Activated T-cell treated with anti-CD3 and anti-CD28 coated beads for 4 hours (primary cell): ENCODE results near the gene SPRY2.

Experiments
- DNase-seq: peaks from one replicate; pipeline ENCODE4 v3.0.0-alpha.2; 2020

SPRY2 gene

DNA sequence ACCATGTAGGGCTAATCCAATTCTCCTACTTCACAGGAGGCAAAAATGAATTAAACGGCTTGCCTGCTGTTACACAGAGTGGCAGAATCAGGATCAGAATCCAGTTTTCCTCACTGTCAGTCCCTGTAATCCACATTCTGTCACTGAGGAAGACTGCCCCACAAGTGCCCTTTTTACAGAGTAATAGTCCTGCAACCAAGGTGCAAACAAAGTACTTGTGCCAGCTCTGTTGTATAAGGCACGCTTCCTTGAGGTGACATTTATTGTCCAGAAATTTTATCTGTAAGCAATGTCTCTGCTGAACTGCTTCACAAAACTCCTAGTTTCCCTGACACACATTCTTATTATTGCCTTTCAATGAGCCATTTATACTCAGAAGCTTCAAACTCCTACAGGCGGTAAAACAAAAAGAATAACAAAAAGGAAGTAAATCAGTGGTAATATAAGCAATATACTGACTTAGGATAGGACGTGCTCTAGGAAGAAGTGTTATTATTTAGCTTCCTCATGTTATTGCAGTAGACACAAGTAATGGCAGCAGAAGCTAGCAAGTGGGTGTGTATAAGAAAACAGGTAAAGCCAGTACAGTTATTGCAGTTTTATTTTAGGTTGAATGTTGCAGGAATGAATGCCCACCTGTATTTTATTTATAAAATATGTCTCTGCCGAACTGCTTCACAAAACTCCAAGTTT is 28.8 kb downstream of the SPRY2 start:
- DNase-seq = no peak

DNA sequence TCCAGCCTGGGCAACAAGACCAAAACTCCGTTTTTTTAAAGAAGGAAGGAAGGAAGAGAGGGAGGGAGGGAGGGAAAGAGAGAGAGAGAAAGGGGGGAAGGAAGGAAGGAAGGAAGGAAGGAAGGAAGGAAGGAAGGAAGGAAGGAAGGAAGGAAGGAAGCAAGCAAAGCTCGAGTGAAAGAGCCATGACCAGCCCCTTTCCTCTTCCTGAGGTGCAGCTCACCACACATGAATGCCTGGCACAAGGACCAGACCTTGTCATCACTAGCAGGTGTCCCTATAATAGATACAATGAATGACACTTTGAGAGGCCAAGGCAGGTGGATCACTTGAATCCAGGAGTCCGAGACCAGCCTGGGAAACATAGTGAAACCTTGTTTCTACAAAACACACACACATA is 31.0 kb downstream of the SPRY2 start:
- no peak for DNase-seq

DNA sequence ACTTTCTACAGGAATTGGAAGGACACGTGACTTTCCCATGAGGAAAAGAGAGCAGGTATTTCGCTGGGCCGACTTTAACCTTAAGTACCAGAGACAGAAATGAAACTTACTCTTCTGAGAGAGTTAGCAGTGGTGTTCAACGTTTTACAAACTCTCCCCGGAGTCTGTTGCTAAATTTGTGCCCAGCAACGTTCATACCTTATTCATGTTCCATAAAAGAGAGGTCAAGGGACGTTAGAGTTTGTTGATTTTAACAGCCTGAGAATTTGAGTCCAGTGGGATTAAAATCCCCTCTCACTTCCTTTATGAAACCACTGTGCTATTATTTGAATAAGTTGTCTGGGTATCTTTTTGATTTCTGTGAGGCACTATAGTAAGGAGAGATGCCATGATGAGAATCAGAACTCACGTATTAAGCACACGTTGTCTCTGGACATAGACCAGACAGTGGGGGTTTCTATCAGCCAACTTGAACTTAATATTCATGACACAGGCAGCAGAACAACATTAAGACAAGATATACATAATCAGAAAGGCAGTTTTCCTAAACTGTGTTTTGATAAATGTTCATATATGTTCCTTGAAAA is 33.4 kb downstream of the SPRY2 start:
- no peak for DNase-seq

DNA sequence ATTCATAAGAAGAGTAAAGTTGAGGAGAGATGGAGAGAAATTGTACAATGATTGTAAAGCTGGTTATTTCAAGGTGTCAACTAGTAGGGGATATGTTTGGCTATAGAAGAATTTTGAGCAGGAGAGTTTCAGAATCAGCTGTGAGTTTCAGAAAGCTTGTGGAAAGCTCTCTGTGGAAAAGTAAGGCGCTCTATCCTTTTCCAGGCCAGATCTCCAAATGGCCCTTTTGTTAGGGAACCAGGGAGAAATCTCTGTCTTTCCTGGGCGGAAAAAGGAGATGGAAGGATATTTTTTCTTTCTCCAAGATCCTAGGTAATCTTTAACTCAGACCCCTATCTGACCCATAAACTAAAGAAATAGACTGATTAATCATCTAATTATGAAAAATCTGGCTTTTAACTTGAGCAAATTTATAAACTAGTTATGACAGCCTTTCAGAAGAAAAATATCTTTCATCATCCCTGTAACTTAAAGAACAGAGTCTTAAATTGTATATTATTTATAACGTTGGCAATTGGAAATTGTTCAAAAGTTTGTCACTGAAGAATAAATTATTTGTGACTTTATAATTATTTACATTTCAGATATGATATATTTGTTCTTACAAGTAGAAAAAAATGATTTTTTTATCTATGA is 34.5 kb downstream of the SPRY2 start:
- no peak for DNase-seq

DNA sequence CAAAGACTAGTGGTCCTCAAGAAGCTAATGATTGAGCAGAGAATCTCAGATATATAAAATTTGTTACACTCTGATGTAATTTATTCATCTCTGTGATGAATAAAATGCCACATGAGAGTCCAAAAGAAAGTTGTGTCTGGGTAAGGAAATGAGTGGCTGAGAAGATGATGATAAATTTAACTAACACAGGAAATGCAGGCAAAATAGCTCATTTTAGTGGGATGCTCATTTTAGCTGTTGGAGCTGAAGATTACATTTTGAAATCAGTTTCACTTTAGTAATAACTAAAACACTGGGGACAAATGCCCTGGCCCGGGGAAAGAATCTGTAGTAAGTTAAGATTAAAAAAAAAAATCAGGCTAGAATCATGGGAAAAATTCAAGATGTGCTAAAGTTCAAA is 35.2 kb downstream of the SPRY2 start:
- DNase-seq = no peak

DNA sequence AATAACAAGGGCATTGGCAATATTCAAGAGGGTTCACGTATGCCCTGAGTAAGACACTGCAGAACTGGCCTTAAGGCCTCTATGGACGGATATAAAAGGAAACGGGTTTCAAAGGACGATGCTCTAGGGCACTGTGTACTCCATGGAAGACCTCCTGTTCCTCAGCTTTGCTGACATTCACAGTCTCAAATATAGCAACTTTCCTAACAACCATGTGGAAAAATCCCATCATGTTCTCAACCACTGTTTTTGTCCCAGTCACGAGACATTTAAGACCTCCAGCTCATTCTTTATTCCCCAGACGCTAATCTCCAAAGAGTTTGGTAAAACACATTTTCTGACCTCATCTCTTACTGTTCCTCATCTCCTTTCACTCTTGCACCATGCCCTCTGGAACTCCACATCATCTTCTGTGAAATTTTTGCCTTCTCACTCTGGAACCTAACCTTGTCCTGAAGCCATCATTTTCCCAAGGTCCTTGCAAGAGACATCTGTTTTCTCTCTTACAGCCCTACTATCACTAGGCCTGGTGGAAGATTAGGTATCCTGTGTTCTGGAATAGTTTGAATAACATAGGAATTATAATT is 37.6 kb downstream of the SPRY2 start:
- no peak for DNase-seq

DNA sequence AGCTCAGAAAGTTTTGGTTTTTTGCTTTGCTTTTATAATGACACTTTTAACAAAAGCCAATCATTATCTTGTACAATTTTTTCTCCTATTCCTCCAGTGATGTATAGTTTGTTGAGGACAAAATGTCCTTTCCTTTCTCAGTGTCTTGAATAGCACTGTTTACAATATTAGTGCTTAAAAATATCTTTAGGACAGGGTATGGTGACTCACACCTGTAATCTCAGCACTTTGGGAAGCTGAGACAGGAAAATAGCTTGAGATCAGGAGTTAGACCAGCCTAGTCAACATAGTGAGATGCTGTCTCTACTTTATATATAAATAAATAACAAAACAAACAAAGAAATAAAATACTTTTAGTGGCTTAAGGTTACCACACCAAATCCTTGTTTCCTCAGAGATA is 41.9 kb downstream of the SPRY2 start:
- no peak for DNase-seq

DNA sequence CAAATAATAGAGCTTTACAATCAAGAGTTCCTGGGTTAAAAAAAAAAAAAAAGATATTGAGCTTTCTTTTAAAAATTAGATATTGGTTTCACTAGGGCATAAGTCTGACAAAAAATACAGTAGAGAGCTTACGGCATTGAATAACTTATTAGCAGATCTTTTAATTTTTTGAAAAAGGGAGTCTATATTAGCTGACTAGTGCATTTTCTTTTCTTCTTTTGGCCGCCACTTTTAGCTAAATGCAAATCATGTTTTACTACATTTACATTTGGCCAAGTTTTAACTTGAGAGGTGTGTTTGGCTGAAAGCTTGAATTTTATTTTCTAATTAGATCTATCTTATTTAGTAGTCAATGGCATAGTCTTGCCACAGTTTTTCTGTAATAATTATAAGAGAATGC is 43.4 kb downstream of the SPRY2 start:
- no peak for DNase-seq

DNA sequence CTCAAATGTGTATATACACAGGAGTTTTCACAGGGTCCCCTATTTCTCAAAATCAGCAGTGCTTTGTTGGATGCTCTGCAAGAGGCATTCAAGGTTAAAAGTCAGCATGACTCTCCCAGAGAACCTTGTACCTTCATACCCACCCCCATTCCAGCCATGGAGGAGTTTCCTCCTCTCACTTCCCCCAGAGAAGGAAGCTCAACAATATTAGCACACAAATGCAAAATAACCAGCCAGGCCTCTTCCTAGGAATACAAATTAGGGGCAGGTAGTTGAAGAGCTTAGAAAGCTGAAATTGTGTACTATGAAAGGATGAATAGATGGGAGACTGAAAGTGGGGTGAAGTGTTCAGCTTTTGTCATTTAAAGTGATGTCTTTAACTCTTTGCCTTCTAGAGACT is 43.8 kb downstream of the SPRY2 start:
- no peak for DNase-seq

DNA sequence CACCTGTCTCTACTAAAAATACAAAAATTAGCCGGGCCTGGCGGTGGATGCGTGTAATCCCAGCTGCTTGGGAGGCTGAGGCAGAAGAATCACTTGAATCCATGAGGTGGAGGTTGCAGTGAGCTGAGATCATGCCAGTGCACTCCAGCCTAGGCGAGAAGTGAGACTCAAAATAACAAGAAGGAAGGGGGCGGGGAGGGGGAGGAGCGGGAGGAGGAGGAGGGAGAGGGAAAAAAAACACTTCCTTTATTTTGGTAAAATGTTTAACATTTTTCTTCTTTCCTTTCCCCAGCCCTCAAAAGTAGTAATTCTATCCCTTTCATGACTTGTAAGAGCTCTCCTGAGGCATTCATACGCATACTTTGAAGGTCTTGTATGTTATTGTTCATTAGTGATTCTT is 44.3 kb downstream of the SPRY2 start:
- DNase-seq = no peak

DNA sequence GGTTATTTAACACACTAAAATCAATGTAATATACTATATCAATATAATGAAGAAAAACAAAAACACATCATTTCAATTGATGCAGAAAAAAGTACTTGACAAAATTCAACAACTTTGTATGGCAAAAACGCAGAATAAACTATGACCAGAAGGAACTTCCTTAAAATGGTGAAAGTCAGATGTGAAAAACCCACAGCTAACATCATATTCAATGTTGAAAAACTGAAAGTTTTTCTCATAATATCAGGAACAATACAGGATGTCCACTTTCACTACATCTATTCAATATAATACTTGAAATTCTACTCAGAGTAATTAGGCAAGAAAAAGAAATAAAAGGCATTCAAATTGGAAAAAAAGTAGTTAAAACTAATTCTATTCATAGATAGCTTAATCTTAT is 50.3 kb downstream of the SPRY2 start:
- DNase-seq = no peak
